Stimulated activated naive B cell treated with anti-CD40 and anti-IgM and Interleukin-4, amounts not matched to agents 10 μg/mL and 1 μg/mL and 100 μg/mL, for 72 hours (primary cell): ENCODE data around the gene VPREB1.
A peak's percentile ranks its signal among the peaks of the same experiment; 100 is the strongest.
"Not testable (repeated sequence)": the region's sequence is repeated elsewhere in the genome, so short reads cannot be mapped to it uniquely, and the experiment has no call there.

Experiments used
- ATAC-seq, 2 donors: fragments of 150-1000 bp; cut with Tn5 transposase; replicated peaks; 2 replicates each; pipeline ENCODE4 v1.10.0; 2021; ENCODE audit warnings: moderate library complexity in 1 of 2
- DNase-seq: peaks from one replicate; pipeline ENCODE4 v3.0.0; 2021
- H3K27ac Mint-ChIP-seq: one replicate; pipeline ENCODE4 v1.8.0; 2022; ENCODE audit warnings: mild to moderate bottlenecking, mixed read lengths
- H3K27me3 Mint-ChIP-seq, 2 donors: one replicate each; pipeline ENCODE4 v1.8.0; 2022; ENCODE audit warnings: mixed read lengths in 2 of 2
- H3K36me3 Mint-ChIP-seq, 2 donors: one replicate each; pipeline ENCODE4 v1.8.0; 2022; ENCODE audit warnings: mixed read lengths in 2 of 2, mild to moderate bottlenecking in 1 of 2
- H3K4me1 Mint-ChIP-seq, 2 donors: one replicate each; pipeline ENCODE4 v1.8.0; 2022; ENCODE audit warnings: mixed read lengths in 2 of 2, mild to moderate bottlenecking in 1 of 2
- H3K4me3 Mint-ChIP-seq, 2 donors: one replicate each; pipeline ENCODE4 v1.8.0; 2022; ENCODE audit warnings: mild to moderate bottlenecking in 2 of 2, mixed read lengths in 2 of 2, moderate library complexity in 1 of 2
- H3K9me3 Mint-ChIP-seq, 2 donors: one replicate each; pipeline ENCODE4 v1.8.0; 2022; ENCODE audit warnings: mixed read lengths in 2 of 2, mild to moderate bottlenecking in 1 of 2

VPREB1 gene

DNA sequence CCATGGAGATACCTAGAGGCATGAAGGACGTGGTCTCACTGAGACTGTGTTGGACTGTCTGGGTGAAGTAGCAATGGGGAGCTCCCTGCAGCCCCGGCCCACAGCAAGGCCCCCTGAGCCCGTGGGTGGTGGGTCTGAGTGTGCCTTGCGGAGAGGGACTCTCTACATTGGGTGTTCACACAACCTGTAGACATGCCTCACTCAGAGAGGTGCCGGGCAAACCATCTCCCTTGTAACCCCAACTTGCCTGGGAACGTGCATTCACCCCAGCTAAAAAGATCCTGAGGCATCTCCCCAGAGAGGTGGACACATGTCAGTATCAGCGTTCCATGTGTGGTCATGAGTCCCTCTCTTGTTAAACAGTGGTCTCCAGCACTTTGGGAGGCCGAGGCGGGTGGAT is 2.1 kb downstream of the VPREB1 start:
- Mint-ChIP-seq H3K36me3 (no peaks in the 10 kb centered on the region), H3K27me3 (no peaks in the 10 kb centered on the region), H3K27ac (no peak overlapping the region), H3K4me3 (no peak overlapping the region), H3K4me1 (peaks cover 45 to 86% of the 10 kb centered on the region in 2 donors), H3K9me3 (no peaks in the 10 kb centered on the region)
- ATAC-seq (no peak), DNase-seq (no peak)

DNA sequence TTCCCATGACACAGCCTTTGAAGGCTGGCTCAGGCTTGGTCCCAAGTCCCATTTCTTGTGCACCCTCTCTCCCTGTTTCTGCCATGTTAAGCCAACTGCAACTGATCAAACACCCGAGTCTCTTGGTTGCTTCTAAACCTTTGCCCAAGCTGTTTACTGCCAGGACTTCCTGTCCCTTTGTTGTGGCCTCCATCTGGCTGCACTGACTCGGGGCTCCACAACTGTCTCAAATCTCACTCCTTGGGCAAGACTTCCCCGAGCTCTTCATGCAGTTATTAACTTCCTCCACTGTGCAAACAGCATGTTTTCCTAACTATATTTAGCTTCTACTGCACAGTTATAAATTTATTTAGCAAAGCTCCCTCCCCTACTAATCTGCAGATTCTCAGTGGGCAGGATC is 4.3 kb downstream of the VPREB1 start:
- H3K27me3 Mint-ChIP-seq: no peaks in the 10 kb centered on the region
- H3K36me3 Mint-ChIP-seq: no peaks in the 10 kb centered on the region
- no peak for DNase-seq
- H3K4me3 Mint-ChIP-seq: no peak overlapping the region
- H3K27ac Mint-ChIP-seq: no peak overlapping the region
- ATAC-seq: peak in 1 of 2 donors; percentile 46
- H3K4me1 Mint-ChIP-seq: peaks cover 35 to 64% of the 10 kb centered on the region in 2 donors
- H3K9me3 Mint-ChIP-seq: no peaks in the 10 kb centered on the region

GRCh38 chr22:22250651-22251050 is 6.1 kb downstream of the VPREB1 start:
- H3K4me1 Mint-ChIP-seq: peaks cover 18 to 46% of the 10 kb centered on the region in 2 donors
- H3K27ac Mint-ChIP-seq: peak overlapping the region; percentile 53
- H3K27me3 Mint-ChIP-seq, H3K36me3 Mint-ChIP-seq, DNase-seq, ATAC-seq, H3K9me3 Mint-ChIP-seq, H3K4me3 Mint-ChIP-seq: not testable (repeated sequence)

DNA sequence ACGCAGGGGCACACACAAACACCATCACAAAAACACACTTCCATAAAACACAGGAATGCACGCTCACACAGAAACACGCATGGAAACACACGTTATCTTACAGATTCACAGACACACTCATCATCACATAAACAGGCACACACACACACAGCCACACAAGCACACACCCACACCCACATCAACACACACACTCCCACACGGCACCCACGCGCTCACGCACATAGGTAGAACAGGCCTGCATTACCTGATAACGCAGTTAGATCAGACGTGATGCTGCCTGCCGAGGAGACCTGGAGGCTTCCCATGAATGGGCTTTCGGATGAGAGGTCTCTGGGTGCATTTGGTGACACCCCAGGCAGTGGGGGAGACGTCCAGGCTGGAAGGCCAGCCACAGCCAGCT is 11.5 kb downstream of the VPREB1 start:
- H3K4me1 Mint-ChIP-seq, H3K27ac Mint-ChIP-seq, H3K9me3 Mint-ChIP-seq, DNase-seq, H3K27me3 Mint-ChIP-seq, ATAC-seq, H3K36me3 Mint-ChIP-seq, H3K4me3 Mint-ChIP-seq: not testable (repeated sequence)

GRCh38 chr22:22258597-22259415 is 14.2 kb downstream of the VPREB1 start:
- DNase-seq, H3K27me3 Mint-ChIP-seq, H3K27ac Mint-ChIP-seq, H3K4me1 Mint-ChIP-seq, H3K9me3 Mint-ChIP-seq, ATAC-seq, H3K36me3 Mint-ChIP-seq, H3K4me3 Mint-ChIP-seq: not testable (repeated sequence)

DNA sequence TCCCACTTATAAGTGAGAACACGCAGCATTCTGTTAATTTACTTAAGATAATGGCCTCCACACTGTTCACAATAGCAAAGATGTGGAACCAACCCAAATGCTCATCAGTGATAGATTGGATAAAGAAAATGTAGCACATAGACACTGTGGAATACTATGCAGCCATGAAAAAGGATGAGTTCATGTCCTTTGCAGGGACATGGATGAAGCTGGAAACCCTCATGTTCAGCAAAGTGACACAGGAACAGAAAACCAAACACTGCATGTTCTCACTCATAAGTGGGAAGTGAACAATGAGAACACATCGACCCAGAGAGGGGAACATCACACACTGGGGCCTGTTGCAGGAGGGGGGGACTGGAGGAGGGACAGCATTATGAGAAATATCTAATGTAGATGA is 15.6 kb downstream of the VPREB1 start:
- not testable (repeated sequence) for H3K27ac Mint-ChIP-seq, H3K4me3 Mint-ChIP-seq, ATAC-seq

DNA sequence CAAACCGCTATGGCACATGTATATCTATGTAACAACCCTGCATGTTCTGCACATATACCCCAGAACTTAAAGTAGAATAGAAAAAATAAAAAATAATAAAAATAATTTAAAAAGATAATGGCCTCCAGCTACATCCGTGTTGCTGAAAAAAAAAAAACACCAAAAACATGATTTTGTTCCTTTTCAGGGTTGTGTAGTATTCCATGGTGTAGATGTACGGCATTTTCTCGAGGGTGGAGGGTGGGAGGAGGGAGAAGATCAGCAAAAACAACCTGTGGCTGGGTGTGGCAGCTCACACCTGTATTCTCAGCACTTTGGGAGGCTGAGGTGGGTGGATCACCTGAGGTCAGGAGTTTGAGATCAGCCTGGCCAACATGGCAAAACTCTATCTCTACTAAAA is 16.0 kb downstream of the VPREB1 start:
- H3K4me1 Mint-ChIP-seq, H3K4me3 Mint-ChIP-seq, H3K36me3 Mint-ChIP-seq, H3K27ac Mint-ChIP-seq, H3K9me3 Mint-ChIP-seq, DNase-seq, ATAC-seq, H3K27me3 Mint-ChIP-seq: not testable (repeated sequence)

More for the DNA sequence above, 15.6 kb downstream of the VPREB1 start:
- H3K9me3 Mint-ChIP-seq, H3K27me3 Mint-ChIP-seq, DNase-seq, H3K36me3 Mint-ChIP-seq, H3K4me1 Mint-ChIP-seq: not testable (repeated sequence)

DNA sequence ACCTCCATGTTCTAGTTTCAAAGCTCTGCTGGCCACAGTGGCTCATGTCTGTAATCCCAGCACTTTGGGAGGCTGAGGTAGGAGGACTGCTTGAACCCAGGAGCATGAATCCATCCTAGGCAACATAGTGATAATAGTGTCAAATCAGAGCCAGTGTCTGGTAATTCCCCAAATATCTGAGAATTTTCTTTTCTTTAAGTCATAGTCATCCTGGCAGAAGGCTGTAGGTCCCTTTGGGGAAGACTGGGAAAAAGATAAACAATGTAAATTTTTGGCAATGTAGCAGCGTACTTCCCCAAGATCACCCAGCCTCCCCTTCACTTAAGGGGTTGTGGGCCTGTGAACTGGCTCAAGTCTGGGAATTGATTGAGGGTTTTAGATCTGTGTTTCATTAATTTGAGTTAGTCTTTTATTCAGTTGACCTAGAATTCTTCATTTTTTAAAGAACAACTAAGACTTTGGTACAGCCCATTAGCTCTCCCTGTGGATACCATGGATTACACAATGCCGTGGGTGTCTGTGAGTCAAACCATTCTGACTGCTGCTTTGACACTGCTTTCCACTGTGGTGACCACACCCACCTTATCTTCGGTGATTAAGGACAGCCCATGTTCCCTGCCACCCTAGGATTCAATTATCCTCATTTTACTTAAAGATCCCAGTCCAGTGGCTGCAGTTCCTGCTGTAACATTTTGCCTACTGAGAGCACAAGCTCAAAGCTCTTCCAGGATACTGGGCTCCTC is 17.9 kb downstream of the VPREB1 start:
- H3K27ac Mint-ChIP-seq, ATAC-seq, H3K36me3 Mint-ChIP-seq, H3K4me1 Mint-ChIP-seq, DNase-seq, H3K4me3 Mint-ChIP-seq, H3K9me3 Mint-ChIP-seq, H3K27me3 Mint-ChIP-seq: not testable (repeated sequence)

GRCh38 chr22:22263823-22264222 is 19.2 kb downstream of the VPREB1 start:
- not testable (repeated sequence) for ATAC-seq, DNase-seq, H3K4me1 Mint-ChIP-seq, H3K9me3 Mint-ChIP-seq, H3K27ac Mint-ChIP-seq, H3K36me3 Mint-ChIP-seq, H3K4me3 Mint-ChIP-seq, H3K27me3 Mint-ChIP-seq

GRCh38 chr22:22270036-22270676 is 25.6 kb downstream of the VPREB1 start:
- H3K4me3 Mint-ChIP-seq, H3K27me3 Mint-ChIP-seq, H3K4me1 Mint-ChIP-seq, H3K9me3 Mint-ChIP-seq, H3K27ac Mint-ChIP-seq, ATAC-seq, DNase-seq, H3K36me3 Mint-ChIP-seq: not testable (repeated sequence)

DNA sequence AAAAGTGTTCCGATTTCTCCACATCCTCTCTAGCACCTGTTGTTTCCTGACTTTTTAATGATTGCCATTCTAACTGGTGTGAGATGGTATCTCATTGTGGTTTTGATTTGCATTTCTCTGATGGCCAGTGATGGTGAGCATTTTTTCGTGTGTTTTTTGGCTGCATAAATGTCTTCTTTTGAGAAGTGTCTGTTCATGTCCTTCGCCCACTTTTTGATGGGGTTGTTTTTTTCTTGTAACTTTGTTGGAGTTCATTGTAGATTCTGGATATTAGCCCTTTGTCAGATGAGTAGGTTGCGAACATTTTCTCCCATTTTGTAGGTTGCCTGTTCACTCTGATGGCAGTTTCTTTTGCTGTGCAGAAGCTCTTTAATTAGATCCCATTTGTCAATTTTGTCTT is 32.8 kb downstream of the VPREB1 start:
- H3K27ac Mint-ChIP-seq, H3K36me3 Mint-ChIP-seq, H3K4me3 Mint-ChIP-seq: not testable (repeated sequence)

GRCh38 chr22:22284962-22285756 is 40.6 kb downstream of the VPREB1 start:
- H3K4me1 Mint-ChIP-seq, H3K36me3 Mint-ChIP-seq, H3K27me3 Mint-ChIP-seq, H3K9me3 Mint-ChIP-seq, H3K27ac Mint-ChIP-seq, DNase-seq, ATAC-seq, H3K4me3 Mint-ChIP-seq: not testable (repeated sequence)

More for the DNA sequence above, 32.8 kb downstream of the VPREB1 start:
- not testable (repeated sequence) for DNase-seq, H3K9me3 Mint-ChIP-seq, H3K27me3 Mint-ChIP-seq, ATAC-seq, H3K4me1 Mint-ChIP-seq

DNA sequence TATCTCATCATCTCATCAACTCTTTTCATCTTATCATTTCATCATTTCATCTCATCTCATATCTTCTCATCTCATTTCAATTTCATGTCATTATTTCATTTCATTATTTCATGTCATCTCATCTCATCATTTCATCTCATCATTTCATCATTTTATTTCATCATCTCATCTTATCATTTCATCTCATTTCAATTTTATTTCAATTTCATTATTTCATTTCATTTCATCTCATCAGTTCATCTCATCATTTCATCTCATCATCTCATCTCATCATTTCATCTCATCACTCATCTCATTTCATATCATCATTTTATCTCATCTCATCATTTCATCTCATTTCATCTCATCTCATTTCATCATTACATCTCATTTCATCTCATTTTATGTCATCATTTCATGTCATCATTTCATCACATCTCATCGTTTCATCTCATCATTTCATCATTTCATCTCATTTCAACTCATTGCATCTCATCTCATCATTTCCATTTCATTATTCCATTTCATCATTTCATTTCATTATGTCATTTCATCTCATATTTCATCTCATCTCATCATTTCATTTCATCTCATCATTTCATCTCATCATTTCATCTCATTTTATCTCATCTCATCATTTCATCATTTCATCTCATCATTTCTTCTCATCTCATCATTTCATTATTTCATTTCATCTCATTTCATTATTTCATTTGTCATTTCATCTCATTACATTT is 42.0 kb downstream of the VPREB1 start:
- DNase-seq, H3K36me3 Mint-ChIP-seq, H3K4me1 Mint-ChIP-seq, H3K9me3 Mint-ChIP-seq, H3K27ac Mint-ChIP-seq, H3K27me3 Mint-ChIP-seq, ATAC-seq, H3K4me3 Mint-ChIP-seq: not testable (repeated sequence)
